ENCODE data around the gene DGKA. TPM values are rescaled to one million over a fixed set of nuclear protein-coding genes. Genes with fewer than 3 reads are reported as not detected.
A peak's percentile ranks its signal among the peaks of the same experiment; 100 is the strongest.

DGKA gene
- total and polyA plus RNA-seq, 2 donors from 2014 or later: 13.2 to 68.2 TPM

- peaks cover 3 to 13% (median 6%) of the 10 kb centered on the region in 3 donors for H3K4me1 ChIP-seq (ENCODE audit: control insufficient read depth in 2 of 3, insufficient read depth in 2 of 3, low read depth in 1 of 3, low read length in 3 of 3)
- no peak for FAIRE-seq
- intact Hi-C loops (cut with DNase I): no loop called here
- peaks cover 0 to 2% (median 0%) of the 10 kb centered on the region in 3 donors for H3K36me3 ChIP-seq (ENCODE audit: control insufficient read depth in 2 of 3, insufficient read depth in 3 of 3, low read length in 3 of 3)
- peak overlapping the region; percentile 64 to 94 (median 77) for H3K4me3 ChIP-seq (ENCODE audit: low read length in 3 of 3)
- H3K9me3 ChIP-seq (ENCODE audit: control insufficient read depth in 2 of 3, insufficient read depth in 1 of 3, low read length in 3 of 3): no peaks in the 10 kb centered on the region
- TF ChIP-seq CTCF (IDR thresholded peaks at IDR 0.05; ENCODE audit: borderline replicate concordance, extremely low read depth, insufficient read depth): no peak
- H3K27ac ChIP-seq (ENCODE audit: low read depth in 2 of 2, low read length in 2 of 2): peak overlapping the region; percentile 85 to 89
- no peak for DNase-seq
- H3K27me3 ChIP-seq (ENCODE audit: control insufficient read depth, insufficient read depth, low read length): no peaks in the 10 kb centered on the region
- peak overlapping the region in 1 of 3 donors; percentile 96 for H3K9ac ChIP-seq (ENCODE audit: low read length in 3 of 3)
Observed at GRCh38 chr12:55972456-55972855, 41.5 kb downstream of the DGKA start.

- H3K4me1 ChIP-seq (ENCODE audit: control insufficient read depth in 2 of 3, insufficient read depth in 2 of 3, low read depth in 1 of 3, low read length in 3 of 3): peaks cover 3 to 10% (median 6%) of the 10 kb centered on the region in 3 donors
- no peak for DNase-seq
Observed at GRCh38 chr12:55972911-55973598, 42.1 kb downstream of the DGKA start.

GRCh38 chr12:55973599-55974307 is 42.8 kb downstream of the DGKA start, which contains the start of gene RAB5B:
Gene RAB5B, plus strand, starts transcription at chr12:55974078. Its CDS starts 12,883 bp downstream, at chr12:55986961.
- H3K9ac ChIP-seq (ENCODE audit: low read length in 3 of 3): peak within 1 kb of the TSS; percentile 80 to 96 (median 82)
- peak within 1 kb of the TSS; percentile 77 to 94 (median 85) for H3K4me3 ChIP-seq (ENCODE audit: low read length in 3 of 3)
- no peaks in the 10 kb centered on the region for H3K27me3 ChIP-seq (ENCODE audit: control insufficient read depth, insufficient read depth, low read length)
- FAIRE-seq: peak; percentile 99
- peaks cover 3 to 10% (median 6%) of the 10 kb centered on the region in 3 donors for H3K4me1 ChIP-seq (ENCODE audit: control insufficient read depth in 2 of 3, insufficient read depth in 2 of 3, low read depth in 1 of 3, low read length in 3 of 3)
- TF ChIP-seq CTCF (IDR thresholded peaks at IDR 0.05; ENCODE audit: borderline replicate concordance, extremely low read depth, insufficient read depth): peak; percentile 20
- DNase-seq: peak; percentile 100
- H3K9me3 ChIP-seq (ENCODE audit: control insufficient read depth in 2 of 3, insufficient read depth in 1 of 3, low read length in 3 of 3): no peaks in the 10 kb centered on the region
- H3K36me3 ChIP-seq (ENCODE audit: control insufficient read depth in 2 of 3, insufficient read depth in 3 of 3, low read length in 3 of 3): peaks cover 0 to 2% (median 0%) of the 10 kb centered on the region in 3 donors
- intact Hi-C loops (cut with DNase I): no loop called here
- peak within 1 kb of the TSS; percentile 88 to 92 for H3K27ac ChIP-seq (ENCODE audit: low read depth in 2 of 2, low read length in 2 of 2)

More at GRCh38 chr12:55972911-55973598, 42.1 kb downstream of the DGKA start:
- intact Hi-C loops (cut with DNase I): no loop called here
- Histone ChIP-seq H3K9ac (ENCODE audit: low read length in 3 of 3) (peak overlapping the region; percentile 51 to 96 (median 82)), H3K27ac (ENCODE audit: low read depth in 2 of 2, low read length in 2 of 2) (peak overlapping the region; percentile 85 to 89), H3K9me3 (ENCODE audit: control insufficient read depth in 2 of 3, insufficient read depth in 1 of 3, low read length in 3 of 3) (no peaks in the 10 kb centered on the region), H3K36me3 (ENCODE audit: control insufficient read depth in 2 of 3, insufficient read depth in 3 of 3, low read length in 3 of 3) (peaks cover 0 to 2% (median 0%) of the 10 kb centered on the region in 3 donors), H3K27me3 (ENCODE audit: control insufficient read depth, insufficient read depth, low read length) (no peaks in the 10 kb centered on the region), H3K4me3 (ENCODE audit: low read length in 3 of 3) (peak overlapping the region; percentile 64 to 94 (median 77))
- no peak for TF ChIP-seq CTCF (IDR thresholded peaks at IDR 0.05; ENCODE audit: borderline replicate concordance, extremely low read depth, insufficient read depth)
- no peak for FAIRE-seq

Measured in kidney (tissue), 14 donors.